HCT116 (cell line): Measurements from ENCODE around the gene PRIMA1. TPM values are rescaled to one million over a fixed set of nuclear protein-coding genes. Genes with fewer than 3 reads are reported as not detected.

ENCODE experiments used
- ATAC-seq: fragments of 200-7000 bp; cut with Tn5 transposase; 2 replicates; pipeline ENCODE4 v1.9.1; 2020; ENCODE audit warnings: mild to moderate bottlenecking, moderate library complexity
- BruUV-seq: library from RNA; stranded (reverse); fragments of 400-500 nt; replicated peaks from 2 replicates; lab custom pipeline; 2021; lab: Mats Ljungman, UMichigan
- CTCF ChIA-PET: fragments of 300-600 bp; sonication (Branson Sonifier 250); formaldehyde crosslinking; loops from one replicate; lab custom pipeline; 2021; ENCODE audit warnings: antibody characterized with exemption; lab: Charles Lee
- POLR2A ChIA-PET: fragments of 300-600, 350-600 bp; sonication (Branson Sonifier 250); formaldehyde crosslinking; loops from one replicate; lab custom pipeline; 2021; ENCODE audit warnings: antibody characterized with exemption; lab: Charles Lee
- RAD21 ChIA-PET, 2 experiments: fragments of 300-600 bp; sonication (Branson Sonifier 250); formaldehyde crosslinking; loops; one replicate each; lab custom pipeline; 2023; ENCODE audit warnings: low total read pairs in 2 of 2; ENCODE audit not compliant: uncharacterized antibody in 2 of 2, unreplicated experiment in 2 of 2, low non-redundant PET in 1 of 2; lab: Charles Lee
- DNase-seq: peaks from one replicate; pipeline ENCODE4 v3.0.0-alpha.2; 2010; ENCODE audit warnings: low read depth, low spot score
- H2AFZ ChIP-seq: fragments of 200-600 bp; shearing (Covaris generic), sonication (generic); 2 replicates; pipeline ENCODE4 v1.6.1; 2017; ENCODE audit warnings: low read depth, mixed run types, mixed read lengths, antibody characterized with exemption, low read length; ENCODE audit not compliant: poor library complexity, severe bottlenecking
- H3K27ac ChIP-seq: 2 replicates; pipeline ENCODE4 v1.5.1; 2012; ENCODE audit warnings: low read depth, low read length
- H3K27me3 ChIP-seq: fragments of 200-600 bp; sonication (generic); 2 replicates; pipeline ENCODE4 v1.6.1; 2016; ENCODE audit warnings: mixed run types, low read length, mixed read lengths; ENCODE audit not compliant: insufficient read depth
- H3K36me3 ChIP-seq, 2 experiments: fragments of 200-500 bp in 1 of 2; fragments of 200-600 bp in 1 of 2; sonication (Bioruptor generic) in 1 of 2; sonication (generic) in 1 of 2; 2 replicates each; pipeline versions ENCODE4 v1.5.1 to v1.6.1; 2014 to 2016; ENCODE audit warnings: low read length in 2 of 2, inconsistent platforms in 1 of 2, mixed read lengths in 1 of 2, mixed run types in 1 of 2; ENCODE audit not compliant: insufficient read depth in 2 of 2, control insufficient read depth in 1 of 2
- H3K4me1 ChIP-seq, 2 experiments: fragments of 200-600 bp in 1 of 2; sonication (generic) in 1 of 2; 2 replicates each; pipeline versions ENCODE4 v1.5.1 to v1.6.1; 2012 to 2017; ENCODE audit warnings: low read length in 2 of 2, inconsistent platforms in 1 of 2, mild to moderate bottlenecking in 1 of 2, mixed read lengths in 1 of 2, mixed run types in 1 of 2, moderate library complexity in 1 of 2; ENCODE audit not compliant: insufficient read depth in 2 of 2, control insufficient read depth in 1 of 2
- H3K4me2 ChIP-seq: fragments of 200-600 bp; sonication (generic); 2 replicates; pipeline ENCODE4 v1.6.1; 2017; ENCODE audit warnings: mixed run types, low read length, mixed read lengths
- H3K4me3 ChIP-seq, 2 experiments: fragments of 200-600 bp in 1 of 2; sonication (generic) in 1 of 2; replicated peaks in 1 of 2; 2 replicates each; pipeline ENCODE4 v1.5.1; 2011 to 2016; ENCODE audit warnings: low read length in 2 of 2, control low read depth in 1 of 2, low read depth in 1 of 2, mild to moderate bottlenecking in 1 of 2, mixed read lengths in 1 of 2, mixed run types in 1 of 2
- H3K79me2 ChIP-seq: fragments of 200-600 bp; sonication (generic); 2 replicates; pipeline ENCODE4 v1.6.1; 2017; ENCODE audit warnings: mild to moderate bottlenecking, mixed run types, low read length, moderate library complexity, mixed read lengths; ENCODE audit not compliant: insufficient read depth
- H3K9ac ChIP-seq: fragments of 200-600 bp; sonication (generic); 2 replicates; pipeline ENCODE4 v1.6.1; 2016; ENCODE audit warnings: low read length, mixed read lengths
- H3K9me2 ChIP-seq: fragments of 200-600 bp; sonication (generic), shearing (Covaris generic); 2 replicates; pipeline ENCODE4 v1.6.1; 2017; ENCODE audit warnings: mixed run types, mild to moderate bottlenecking, moderate library complexity; ENCODE audit not compliant: insufficient read depth
- H3K9me3 ChIP-seq, 2 experiments: fragments of 200-500 bp in 1 of 2; fragments of 200-600 bp in 1 of 2; sonication (Bioruptor generic) in 1 of 2; sonication (generic) in 1 of 2; 2 replicates each; pipeline ENCODE4 v1.6.1; 2014 to 2017; ENCODE audit warnings: low read length in 2 of 2, mixed read lengths in 2 of 2, inconsistent platforms in 1 of 2, low read depth in 1 of 2, mild to moderate bottlenecking in 1 of 2, mixed run types in 1 of 2, moderate library complexity in 1 of 2; ENCODE audit not compliant: control insufficient read depth in 1 of 2, insufficient read depth in 1 of 2
- H4K20me1 ChIP-seq: fragments of 200-600 bp; sonication (generic), shearing (Covaris generic); 2 replicates; pipeline ENCODE4 v1.6.1; 2017; ENCODE audit warnings: mixed run types, mild to moderate bottlenecking, moderate library complexity; ENCODE audit not compliant: insufficient read depth
- CBX3 ChIP-seq: IDR thresholded peaks from 2 replicates; pipeline ENCODE4 v1.6.1; 2012; ENCODE audit warnings: low read depth
- CEBPB ChIP-seq: IDR thresholded peaks from 2 replicates; pipeline ENCODE4 v1.6.1; 2012; ENCODE audit warnings: low read depth
- ELF1 ChIP-seq: IDR thresholded peaks from 2 replicates; pipeline ENCODE4 v1.6.1; 2012; ENCODE audit warnings: low read depth, borderline replicate concordance
- EZH2 ChIP-seq: fragments of 200-600 bp; sonication (generic); IDR thresholded peaks from 2 replicates; pipeline ENCODE4 v1.6.1; 2017; ENCODE audit warnings: antibody characterized with exemption, mixed run types
- EZH2phosphoT487 ChIP-seq: fragments of 200-600 bp; IDR thresholded peaks from 2 replicates; pipeline ENCODE4 v1.6.1; 2018; ENCODE audit warnings: antibody characterized with exemption, borderline replicate concordance
- FOSL1 ChIP-seq: IDR thresholded peaks from 2 replicates; pipeline ENCODE4 v1.6.1; 2012; ENCODE audit warnings: low read depth
- JUND ChIP-seq: IDR thresholded peaks from 2 replicates; pipeline ENCODE4 v1.6.1; 2012
- POLR2A ChIP-seq: IDR thresholded peaks from 2 replicates; pipeline ENCODE4 v1.7.0; 2011; ENCODE audit warnings: borderline replicate concordance; ENCODE audit not compliant: insufficient read depth, insufficient read length; ENCODE audit errors: extremely low read depth
- POLR2AphosphoS5 ChIP-seq: IDR thresholded peaks from 2 replicates; pipeline ENCODE4 v1.6.1; 2011; ENCODE audit warnings: mild to moderate bottlenecking, low read depth, low read length, moderate library complexity
- SIN3A ChIP-seq: IDR thresholded peaks from 2 replicates; pipeline ENCODE4 v1.6.1; 2012; ENCODE audit warnings: low read depth
- SP1 ChIP-seq: IDR thresholded peaks from 2 replicates; pipeline ENCODE4 v1.6.1; 2012; ENCODE audit warnings: low read depth
- SRF ChIP-seq: IDR thresholded peaks from 2 replicates; pipeline ENCODE4 v1.6.1; 2012; ENCODE audit warnings: low read depth
- TCF7L2 ChIP-seq: IDR thresholded peaks from 2 replicates; pipeline ENCODE4 v1.7.0; 2011; ENCODE audit warnings: borderline replicate concordance, inconsistent platforms; ENCODE audit not compliant: insufficient read depth, insufficient read length; ENCODE audit errors: extremely low read depth
- YY1 ChIP-seq: IDR thresholded peaks from 2 replicates; pipeline ENCODE4 v1.6.1; 2011; ENCODE audit warnings: low read length, low read depth, moderate library complexity, mild to moderate bottlenecking; ENCODE audit not compliant: insufficient replicate concordance; ENCODE audit errors: extremely low read depth
- ZFX ChIP-seq: fragments of 450-650 bp; IDR thresholded peaks from 2 replicates; pipeline ENCODE4 v1.6.1; 2017
- ZNF274 ChIP-seq: fragments of 200-500 bp; sonication (Bioruptor generic); IDR thresholded peaks from 2 replicates; pipeline ENCODE4 v1.6.1; 2014; ENCODE audit warnings: mild to moderate bottlenecking, low read depth, low read length, inconsistent platforms
- intact Hi-C: fragments of 100-400 bp; cut with micrococcal nuclease; formaldehyde crosslinking; loops from 2 replicates; pipeline ENCODE4 v1.10.0; 2022
- total RNA-seq: library from RNA; stranded (reverse); gene quantifications from one replicate; pipeline ENCODE4 v1.2.1, GENCODE V29; 2021; ENCODE audit not compliant: unreplicated experiment
- TF ChIP-seq, protein P1 (sequence below): IDR thresholded peaks from 2 replicates; pipeline ENCODE4 v1.6.1; 2012
- TF ChIP-seq, protein P2 (sequence below): IDR thresholded peaks from 2 replicates; pipeline ENCODE4 v1.6.1; 2011; ENCODE audit warnings: mild to moderate bottlenecking, low read length, moderate library complexity; ENCODE audit not compliant: insufficient replicate concordance; ENCODE audit errors: extremely low read depth
- TF ChIP-seq, protein P3 (sequence below): IDR thresholded peaks from 2 replicates; pipeline ENCODE4 v1.6.1; 2012

PRIMA1 gene
- total RNA-seq, 1 experiment from 2014 or later, result 1.5 TPM

DNA sequence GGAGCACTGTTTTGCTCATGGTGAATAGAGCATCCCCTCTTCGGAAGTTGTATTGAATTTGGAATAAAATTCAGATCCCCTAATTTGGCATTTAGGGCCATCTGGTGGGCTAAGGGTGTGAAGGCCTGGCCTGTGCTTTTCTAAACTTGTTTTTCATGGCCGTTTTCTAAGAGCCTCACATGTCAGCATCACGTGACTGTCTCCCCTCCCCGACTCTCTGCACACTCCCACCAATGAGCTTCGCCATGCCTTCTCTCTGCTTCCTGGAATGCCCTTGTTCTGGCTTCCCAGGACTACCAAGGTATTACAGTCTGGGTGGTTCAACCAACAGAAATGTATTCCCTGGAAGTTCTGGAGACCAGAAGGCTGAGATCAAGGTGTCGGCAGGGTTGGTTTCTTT lies 85.3 kb downstream of the PRIMA1 start:
- DNase-seq, result no peak
- TF ChIP-seq POLR2AphosphoS5 (no peak), EZH2phosphoT487 (no peak), SIN3A (no peak), SP1 (no peak), SRF (no peak), ZFX (no peak)
- TF ChIP-seq, all 23 proteins: peak for 0
- H3K36me3 ChIP-seq, result no peaks in the 10 kb centered on the region
- no peaks in the 10 kb centered on the region for H4K20me1 ChIP-seq
- CTCF ChIA-PET, result no interaction called here
- no peaks in the 10 kb centered on the region for H3K4me1 ChIP-seq
- no peaks in the 10 kb centered on the region for H3K9me2 ChIP-seq
- H3K9me3 ChIP-seq, result no peaks in the 10 kb centered on the region
- ATAC-seq, result 0 out of 2 replicates have a peak, but pooled peaks have one; percentile 22
- H3K27ac ChIP-seq, result no peak overlapping the region
- no peak overlapping the region for H3K4me3 ChIP-seq
- no peaks in the 10 kb centered on the region for H3K27me3 ChIP-seq
- RAD21 ChIA-PET, result no interaction called here
- POLR2A ChIA-PET, result no interaction called here
- no peak overlapping the region for H3K4me2 ChIP-seq
- no TSS peak for BruUV-seq
- H3K9ac ChIP-seq, result no peak overlapping the region
- intact Hi-C loops, result no loop called here
- H3K79me2 ChIP-seq, result no peaks in the 10 kb centered on the region
- H2AFZ ChIP-seq, result no peak overlapping the region

DNA sequence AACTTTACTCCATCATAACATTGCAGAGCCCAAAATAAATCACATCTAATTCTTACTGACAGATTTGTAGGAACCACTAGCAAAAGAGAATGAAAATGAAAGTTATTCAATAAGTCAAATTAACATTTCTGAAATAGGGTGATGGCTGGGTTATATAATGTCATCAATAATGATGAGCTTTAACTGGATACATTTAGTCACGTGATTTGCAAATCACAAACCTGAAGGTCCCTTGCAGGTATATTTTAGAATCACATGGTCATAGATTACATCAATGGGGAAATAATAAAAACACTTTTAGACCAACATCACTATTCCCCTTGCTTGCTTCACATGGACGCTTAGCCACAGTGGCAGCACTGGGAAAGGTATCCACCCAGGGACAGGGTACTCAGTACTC lies 86.7 kb downstream of the PRIMA1 start:
- Histone ChIP-seq H3K9ac (no peak overlapping the region), H4K20me1 (no peaks in the 10 kb centered on the region), H3K9me2 (no peaks in the 10 kb centered on the region), H3K4me2 (no peak overlapping the region), H3K9me3 (no peaks in the 10 kb centered on the region), H3K27me3 (no peaks in the 10 kb centered on the region), H2AFZ (no peak overlapping the region), H3K27ac (no peak overlapping the region), H3K4me1 (no peaks in the 10 kb centered on the region), H3K4me3 (no peak overlapping the region), H3K36me3 (no peaks in the 10 kb centered on the region), H3K79me2 (no peaks in the 10 kb centered on the region)
- intact Hi-C loops, result no loop called here
- no TSS peak for BruUV-seq
- ATAC-seq (no peak), DNase-seq (no peak)
- CTCF ChIA-PET, result no interaction called here
- POLR2A ChIA-PET, result no interaction called here
- RAD21 ChIA-PET, result no interaction called here
- TF ChIP-seq CBX3 (no peak), CEBPB (no peak), ELF1 (no peak), SRF (no peak), EZH2phosphoT487 (no peak), FOSL1 (no peak), POLR2AphosphoS5 (no peak), TCF7L2 (no peak), SP1 (no peak), EZH2 (no peak), ZNF274 (no peak), YY1 (no peak), POLR2A (no peak), JUND (no peak)
- TF ChIP-seq, protein P1, sequence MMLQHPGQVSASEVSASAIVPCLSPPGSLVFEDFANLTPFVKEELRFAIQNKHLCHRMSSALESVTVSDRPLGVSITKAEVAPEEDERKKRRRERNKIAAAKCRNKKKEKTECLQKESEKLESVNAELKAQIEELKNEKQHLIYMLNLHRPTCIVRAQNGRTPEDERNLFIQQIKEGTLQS, result no peak
- TF ChIP-seq, protein P2, sequence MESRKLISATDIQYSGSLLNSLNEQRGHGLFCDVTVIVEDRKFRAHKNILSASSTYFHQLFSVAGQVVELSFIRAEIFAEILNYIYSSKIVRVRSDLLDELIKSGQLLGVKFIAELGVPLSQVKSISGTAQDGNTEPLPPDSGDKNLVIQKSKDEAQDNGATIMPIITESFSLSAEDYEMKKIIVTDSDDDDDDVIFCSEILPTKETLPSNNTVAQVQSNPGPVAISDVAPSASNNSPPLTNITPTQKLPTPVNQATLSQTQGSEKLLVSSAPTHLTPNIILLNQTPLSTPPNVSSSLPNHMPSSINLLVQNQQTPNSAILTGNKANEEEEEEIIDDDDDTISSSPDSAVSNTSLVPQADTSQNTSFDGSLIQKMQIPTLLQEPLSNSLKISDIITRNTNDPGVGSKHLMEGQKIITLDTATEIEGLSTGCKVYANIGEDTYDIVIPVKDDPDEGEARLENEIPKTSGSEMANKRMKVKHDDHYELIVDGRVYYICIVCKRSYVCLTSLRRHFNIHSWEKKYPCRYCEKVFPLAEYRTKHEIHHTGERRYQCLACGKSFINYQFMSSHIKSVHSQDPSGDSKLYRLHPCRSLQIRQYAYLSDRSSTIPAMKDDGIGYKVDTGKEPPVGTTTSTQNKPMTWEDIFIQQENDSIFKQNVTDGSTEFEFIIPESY, result no peak
- TF ChIP-seq, protein P3, sequence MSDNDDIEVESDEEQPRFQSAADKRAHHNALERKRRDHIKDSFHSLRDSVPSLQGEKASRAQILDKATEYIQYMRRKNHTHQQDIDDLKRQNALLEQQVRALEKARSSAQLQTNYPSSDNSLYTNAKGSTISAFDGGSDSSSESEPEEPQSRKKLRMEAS, result no peak
